NCI-H2196 treated with DMSO at 0.1 percent for 48 hours (cell line): ENCODE results near the gene HSD17B3.
"Not testable (repeated sequence)": the region's sequence is repeated elsewhere in the genome, so short reads cannot be mapped to it uniquely, and the experiment has no call there.

ENCODE experiments used
- DNase-seq: peaks from one replicate; lab custom pipeline; 2025; ENCODE audit not compliant: unreplicated experiment; lab: John Stamatoyannopoulos, UW

HSD17B3 gene

GRCh38 chr9:96236854-96237550, 65.0 kb downstream of the HSD17B3 start:
- no peak for DNase-seq

- not testable (repeated sequence) for DNase-seq
Measured at GRCh38 chr9:96236337-96236736, 65.6 kb downstream of the HSD17B3 start.

DNA sequence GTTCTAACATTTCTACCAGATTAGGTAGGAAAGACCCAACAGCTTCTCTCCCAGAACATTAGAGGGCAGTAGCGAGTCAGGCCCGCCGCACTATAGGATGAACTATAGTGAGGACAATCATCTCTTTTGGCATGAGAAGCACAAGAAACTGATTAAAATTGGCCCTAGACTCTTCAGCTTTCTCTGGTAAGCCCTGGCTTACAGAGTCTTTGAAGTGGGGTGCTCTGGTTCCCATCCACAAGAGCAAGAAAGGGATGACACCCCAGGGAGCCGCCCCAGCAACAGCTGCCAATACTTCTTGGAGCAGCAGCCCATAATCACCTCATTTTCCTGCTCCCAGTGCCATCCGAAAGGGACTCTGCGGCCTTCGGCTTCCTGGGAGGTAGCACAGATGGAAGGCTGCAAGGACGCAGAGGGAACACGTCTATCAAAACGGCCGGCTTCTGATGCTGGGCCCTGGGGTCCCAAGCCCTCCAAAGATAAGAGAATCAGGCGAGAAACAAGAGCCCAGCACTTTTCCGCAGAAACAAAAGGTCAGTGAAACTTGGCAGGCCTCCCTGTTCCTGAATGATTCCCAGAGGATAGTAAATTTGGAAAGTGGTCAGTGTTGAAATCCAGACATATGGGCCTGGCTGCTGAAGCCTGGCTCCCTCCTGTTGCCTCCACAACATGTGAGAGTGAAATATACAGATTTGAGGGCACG, 69.3 kb downstream of the HSD17B3 start:
- peak; percentile 24 for DNase-seq

GRCh38 chr9:96232164-96232538, 69.8 kb downstream of the HSD17B3 start:
- DNase-seq = no peak

- DNase-seq = no peak
Measured at GRCh38 chr9:96230002-96230401, 72.0 kb downstream of the HSD17B3 start.

DNA sequence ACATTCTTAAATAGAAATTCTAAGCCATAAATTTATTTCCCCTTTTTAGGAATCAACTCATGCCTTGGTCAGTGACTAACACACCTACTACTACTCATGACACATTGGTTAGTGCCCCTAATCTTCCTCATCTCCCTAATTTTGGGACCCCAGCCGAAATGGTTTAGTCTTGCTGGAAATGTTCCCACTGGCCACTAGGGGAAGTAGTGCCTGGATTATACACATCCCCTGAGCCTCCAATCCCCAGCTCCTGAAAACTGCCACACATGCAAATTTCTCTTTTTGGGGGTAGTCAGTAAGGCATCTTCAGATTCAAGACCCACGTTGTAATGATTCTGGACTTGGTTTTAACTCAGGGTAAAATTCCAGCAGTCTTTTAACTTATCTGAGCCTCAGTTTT, 79.8 kb downstream of the HSD17B3 start:
- DNase-seq = no peak

- no peak for DNase-seq
Measured at GRCh38 chr9:96219900-96220257, 82.1 kb downstream of the HSD17B3 start.

DNA sequence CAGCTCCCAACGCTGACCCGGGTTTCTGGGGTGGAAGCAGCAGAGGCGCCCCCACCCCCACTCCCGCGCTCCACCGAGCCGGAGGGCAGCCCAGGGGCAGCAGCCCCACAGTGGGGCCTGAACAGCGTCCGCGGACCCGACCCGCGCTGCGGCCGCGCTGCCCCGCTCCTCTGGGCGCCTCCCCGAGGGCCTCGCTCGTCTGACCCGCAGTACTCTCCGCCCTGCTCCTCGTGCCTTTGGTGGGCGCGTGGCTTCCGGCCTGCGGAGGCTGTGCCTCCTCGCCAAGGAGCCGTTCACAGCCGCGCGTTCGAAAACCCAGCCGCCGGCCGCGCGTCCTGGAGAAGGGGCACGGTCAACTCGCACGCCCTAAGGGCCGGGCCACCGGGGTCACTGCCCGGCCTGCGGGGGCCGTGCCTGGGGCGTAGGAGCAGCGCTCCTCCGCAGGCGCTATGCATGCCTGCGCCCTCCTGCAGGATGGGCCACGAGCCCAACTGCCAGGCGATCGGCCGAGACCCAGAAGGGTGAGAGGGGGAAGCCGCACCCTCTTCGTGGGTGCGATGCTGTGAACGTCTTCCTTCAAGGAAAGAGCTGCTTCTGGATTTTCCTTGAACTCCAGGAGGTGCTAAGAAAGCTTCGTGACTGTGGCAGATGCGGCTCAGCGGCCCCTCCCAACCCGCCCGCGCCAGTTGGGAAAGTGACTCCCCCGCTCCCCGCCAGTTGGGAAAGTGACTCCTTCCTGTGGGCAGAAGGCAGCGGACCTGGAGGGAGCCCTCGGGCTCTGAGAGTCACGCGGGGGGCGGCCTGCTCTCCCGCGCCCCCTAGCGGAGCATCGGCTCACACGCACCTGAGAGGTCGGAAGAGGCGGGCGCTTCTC, 82.7 kb downstream of the HSD17B3 start:
- DNase-seq = no peak

DNA sequence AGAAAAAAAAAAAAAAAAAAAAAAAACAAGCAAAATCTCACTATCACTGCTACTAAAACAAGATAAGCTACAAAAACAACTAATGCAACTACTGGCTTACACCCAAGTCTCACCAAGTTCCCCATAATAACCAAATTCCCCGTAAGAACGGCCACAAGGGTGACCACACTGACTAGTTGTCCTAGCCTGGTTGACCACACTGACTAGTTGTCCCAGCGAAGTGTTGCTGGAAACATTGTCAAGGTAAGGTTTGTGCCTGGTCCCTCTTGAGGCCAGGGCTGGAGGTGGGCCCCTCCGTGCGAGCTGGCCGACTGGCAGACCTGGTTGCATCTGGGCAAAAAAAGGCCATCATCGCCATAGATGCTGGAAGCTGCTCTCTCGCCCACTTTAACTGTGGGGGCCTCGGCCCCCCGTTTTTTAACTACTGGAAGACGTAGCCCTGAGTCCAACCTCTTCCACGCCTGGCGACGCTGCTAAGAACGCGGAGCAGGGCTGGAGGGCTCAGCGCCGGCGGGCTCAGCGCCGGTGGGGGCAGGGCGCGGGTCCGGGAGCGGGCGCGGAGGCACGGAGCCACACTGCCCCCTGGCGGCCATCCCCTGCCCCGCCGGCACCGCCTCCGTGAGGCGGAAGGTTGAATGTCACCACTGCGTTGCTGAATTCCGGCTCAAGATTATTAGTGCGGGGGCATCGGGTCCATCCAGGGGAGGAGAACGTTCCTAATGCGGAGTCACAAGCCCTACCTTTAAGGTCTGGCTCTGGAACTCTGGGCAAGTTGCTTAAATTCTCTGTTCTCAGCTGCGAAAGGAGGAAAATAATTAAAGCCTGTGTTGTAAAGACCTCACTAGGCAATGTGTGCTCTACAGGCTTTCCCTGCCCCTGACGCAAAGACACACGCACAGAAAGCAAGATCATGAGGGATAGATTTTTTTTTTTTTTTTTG, 84.0 kb downstream of the HSD17B3 start:
- DNase-seq = peak; percentile 57

GRCh38 chr9:96217294-96217707, 84.7 kb downstream of the HSD17B3 start:
- no peak for DNase-seq

DNA sequence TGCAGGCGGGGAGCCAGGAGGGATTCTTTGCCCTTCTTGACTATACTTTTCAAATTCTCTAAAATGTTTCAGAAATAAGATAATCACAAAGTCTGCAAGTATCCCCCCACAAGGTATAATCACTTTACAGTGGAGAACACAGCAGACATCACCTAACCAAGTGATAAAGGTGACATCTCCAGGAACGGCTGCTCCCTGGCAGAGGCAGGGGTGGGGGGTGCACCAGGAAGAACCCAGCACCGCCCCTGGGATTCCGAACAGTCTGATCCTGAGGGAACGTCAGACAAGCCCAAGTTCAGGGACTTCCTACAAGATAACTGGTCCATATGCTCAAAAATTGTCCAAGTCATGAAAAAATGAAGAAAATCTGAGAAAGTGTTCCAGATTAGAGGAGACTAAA, 85.4 kb downstream of the HSD17B3 start:
- DNase-seq = no peak

DNA sequence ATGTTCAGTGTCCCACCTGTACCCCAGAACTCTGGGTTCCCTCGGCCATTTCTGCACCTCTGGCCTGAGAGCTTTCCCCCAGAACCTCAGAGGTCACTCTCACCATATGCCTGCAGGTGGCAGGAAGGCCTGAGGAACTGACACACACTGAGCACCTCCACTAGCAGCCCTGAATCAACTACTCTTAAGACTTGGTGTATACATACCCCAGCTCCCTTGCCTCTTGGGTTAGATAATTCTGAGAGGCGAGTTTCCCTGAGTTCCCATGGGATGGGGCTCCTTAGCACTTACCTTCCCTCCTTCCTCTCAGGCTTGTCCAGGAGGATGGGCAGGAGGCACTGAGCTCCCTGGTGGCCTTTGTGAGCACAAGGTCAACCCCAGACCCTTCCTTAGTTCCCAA, 86.1 kb downstream of the HSD17B3 start:
- DNase-seq = no peak

DNA sequence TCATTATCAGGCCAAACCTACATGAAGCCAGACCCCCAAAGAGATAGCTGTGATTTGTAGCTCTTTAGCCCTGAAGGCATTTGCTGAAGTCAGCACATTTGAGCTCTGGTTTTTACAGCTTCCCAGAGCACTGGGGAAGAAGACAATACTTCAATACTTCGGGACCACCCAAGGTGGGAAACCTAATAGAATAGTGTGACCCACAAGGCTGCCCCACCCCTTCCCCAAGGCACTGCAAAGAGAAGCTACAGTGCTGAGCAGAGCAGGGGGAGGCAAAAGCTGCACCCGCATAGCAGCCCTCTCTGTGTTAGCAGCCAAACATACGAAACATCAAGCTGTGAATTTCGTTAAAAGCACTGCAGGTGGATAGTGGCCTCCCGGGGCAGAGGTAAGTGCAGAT, 87.3 kb downstream of the HSD17B3 start:
- no peak for DNase-seq

- DNase-seq = no peak
Measured at GRCh38 chr9:96209407-96210271, 92.3 kb downstream of the HSD17B3 start.

DNA sequence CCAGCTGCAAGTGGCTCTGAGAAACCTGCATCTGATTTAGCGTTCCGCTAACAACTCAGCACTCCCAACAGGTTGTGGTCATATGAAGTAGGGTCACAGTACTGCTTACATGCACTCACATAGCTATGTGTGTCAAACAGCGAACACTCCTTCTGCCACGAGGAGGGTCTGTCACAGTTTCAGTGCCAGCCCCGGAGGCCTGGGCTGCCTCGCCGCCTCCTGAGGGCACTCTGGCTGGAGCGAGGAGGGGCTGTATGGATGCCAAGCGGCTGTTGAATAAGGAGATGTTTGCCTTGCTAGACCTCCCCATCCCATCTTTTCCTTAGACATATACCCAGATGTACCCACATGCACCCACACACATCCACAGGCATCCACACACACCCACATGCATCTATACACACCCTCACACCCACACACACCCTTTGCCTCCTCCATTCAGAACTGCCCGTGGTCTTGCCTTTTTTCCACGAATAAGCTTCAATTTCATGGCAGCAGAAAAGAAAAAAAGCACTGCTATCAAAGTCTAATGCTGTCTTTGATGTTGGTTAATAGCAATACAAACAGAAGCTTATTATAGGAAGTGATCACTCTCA, 95.7 kb downstream of the HSD17B3 start:
- no peak for DNase-seq

- no peak for DNase-seq
Measured at GRCh38 chr9:96204853-96205252, 97.1 kb downstream of the HSD17B3 start.

GRCh38 chr9:96203867-96204501, 98.0 kb downstream of the HSD17B3 start:
- no peak for DNase-seq

GRCh38 chr9:96202971-96203780, 98.8 kb downstream of the HSD17B3 start:
- no peak for DNase-seq
